Measurements from ENCODE around the gene CPXM2.

DNA sequence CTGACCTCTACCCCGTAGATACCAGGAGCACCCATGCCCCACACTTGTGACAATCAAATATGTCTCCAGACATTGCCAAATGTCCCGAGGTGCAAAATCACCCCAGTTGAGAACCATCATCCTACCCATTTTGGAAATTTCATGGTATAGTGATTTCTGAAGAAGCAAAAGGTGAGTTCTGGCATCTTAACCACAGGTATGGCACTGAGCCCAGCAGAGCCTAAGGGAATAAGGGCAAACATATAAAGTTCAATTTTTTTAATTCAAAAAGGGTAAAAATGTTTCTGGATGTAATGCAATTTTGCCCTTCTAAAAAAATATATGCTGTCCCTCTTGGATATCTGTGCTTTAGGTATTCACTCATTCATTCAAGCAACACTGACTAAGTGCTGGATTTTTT, 30.5 kb upstream of the CPXM2 start:
- no peak for TF ChIP-seq POLR2AphosphoS5 (IDR thresholded peaks at IDR 0.05; ENCODE audit: insufficient read depth in 1 of 2, low read depth in 1 of 2)
- TF ChIP-seq, protein P1, sequence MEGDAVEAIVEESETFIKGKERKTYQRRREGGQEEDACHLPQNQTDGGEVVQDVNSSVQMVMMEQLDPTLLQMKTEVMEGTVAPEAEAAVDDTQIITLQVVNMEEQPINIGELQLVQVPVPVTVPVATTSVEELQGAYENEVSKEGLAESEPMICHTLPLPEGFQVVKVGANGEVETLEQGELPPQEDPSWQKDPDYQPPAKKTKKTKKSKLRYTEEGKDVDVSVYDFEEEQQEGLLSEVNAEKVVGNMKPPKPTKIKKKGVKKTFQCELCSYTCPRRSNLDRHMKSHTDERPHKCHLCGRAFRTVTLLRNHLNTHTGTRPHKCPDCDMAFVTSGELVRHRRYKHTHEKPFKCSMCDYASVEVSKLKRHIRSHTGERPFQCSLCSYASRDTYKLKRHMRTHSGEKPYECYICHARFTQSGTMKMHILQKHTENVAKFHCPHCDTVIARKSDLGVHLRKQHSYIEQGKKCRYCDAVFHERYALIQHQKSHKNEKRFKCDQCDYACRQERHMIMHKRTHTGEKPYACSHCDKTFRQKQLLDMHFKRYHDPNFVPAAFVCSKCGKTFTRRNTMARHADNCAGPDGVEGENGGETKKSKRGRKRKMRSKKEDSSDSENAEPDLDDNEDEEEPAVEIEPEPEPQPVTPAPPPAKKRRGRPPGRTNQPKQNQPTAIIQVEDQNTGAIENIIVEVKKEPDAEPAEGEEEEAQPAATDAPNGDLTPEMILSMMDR (IDR thresholded peaks at IDR 0.05): no peak
- TF ChIP-seq POLR2A (IDR thresholded peaks at IDR 0.05): no peak
